ENCODE measurements around the gene MED16. TPM values are rescaled to one million over a fixed set of nuclear protein-coding genes. Genes with fewer than 3 reads are reported as not detected.

The MED16 gene
- total and polyA plus RNA-seq, 2 donors: 21.2 to 59.8 TPM

DNA sequence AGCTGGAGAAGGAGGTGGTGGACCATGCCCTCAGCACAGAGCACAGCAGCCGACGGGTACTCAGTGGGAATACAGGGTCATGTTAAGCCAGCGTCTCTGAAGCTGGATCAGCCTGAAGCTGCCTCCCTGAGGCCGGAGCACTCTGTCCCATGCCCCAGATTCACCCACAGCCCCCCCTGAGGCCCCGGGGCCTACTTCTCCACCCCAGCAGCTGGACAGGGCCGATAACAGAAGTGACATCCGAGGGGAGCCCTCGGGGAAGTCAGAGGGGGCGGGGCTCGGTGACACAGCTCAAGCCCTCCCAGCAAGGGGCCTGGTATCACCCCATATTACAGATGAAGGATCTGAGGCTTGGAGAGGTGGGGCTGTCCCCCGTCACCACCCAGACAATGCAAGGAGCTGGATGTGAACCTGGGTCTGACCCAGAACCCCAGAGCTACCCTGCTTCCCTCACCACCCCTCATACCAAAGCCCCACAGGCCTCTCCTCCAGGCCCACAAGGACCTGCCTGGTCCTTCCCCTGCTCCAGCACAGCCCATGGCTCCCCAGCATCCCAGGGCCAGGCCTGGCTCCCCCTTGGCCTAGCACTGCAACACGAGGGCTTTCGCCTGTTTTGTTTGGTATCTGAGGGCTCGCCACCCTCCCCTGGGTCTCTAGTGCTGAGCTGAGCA is 14.3 kb upstream of the MED16 start:
- no peak for DNase-seq (ENCODE audit: extremely low spot score)
- H3K4me1 ChIP-seq (ENCODE audit: insufficient read depth): no peaks in the 10 kb centered on the region
- H3K4me3 ChIP-seq (ENCODE audit: low read depth, low read length): no peak overlapping the region
- WGBS: 80% methylated on average over 14 of the region's 14 CpGs
- H3K27ac ChIP-seq (ENCODE audit: low read depth): no peak overlapping the region
- no peaks in the 10 kb centered on the region for H3K36me3 ChIP-seq (ENCODE audit: insufficient read depth)

DNA sequence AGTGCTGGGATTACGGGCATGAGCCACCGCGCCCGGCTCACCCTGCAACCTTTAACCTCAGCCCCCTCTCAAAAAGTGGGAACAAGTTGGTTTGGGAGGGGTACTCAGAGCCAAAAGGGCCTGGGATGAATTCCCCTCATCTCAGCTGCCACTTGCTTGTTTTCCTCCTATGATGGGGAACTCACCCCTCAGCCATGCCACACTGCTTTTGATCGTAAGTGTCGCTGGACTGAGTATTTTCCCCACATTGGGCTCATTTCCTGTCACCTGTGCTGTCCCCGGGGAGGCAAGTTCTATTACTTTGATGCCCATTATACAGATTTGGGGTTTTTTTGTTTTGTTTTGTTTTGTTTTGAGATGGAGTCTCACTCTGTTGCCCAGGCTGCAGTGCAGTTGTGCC is 13.5 kb upstream of the MED16 start:
- WGBS: 94% methylated on average over 7 of the region's 7 CpGs
- no peaks in the 10 kb centered on the region for H3K4me1 ChIP-seq (ENCODE audit: insufficient read depth)
- H3K4me3 ChIP-seq (ENCODE audit: low read depth, low read length): no peak overlapping the region
- no peak for DNase-seq (ENCODE audit: extremely low spot score)
- H3K36me3 ChIP-seq (ENCODE audit: insufficient read depth): no peaks in the 10 kb centered on the region
- no peak overlapping the region for H3K27ac ChIP-seq (ENCODE audit: low read depth)

DNA sequence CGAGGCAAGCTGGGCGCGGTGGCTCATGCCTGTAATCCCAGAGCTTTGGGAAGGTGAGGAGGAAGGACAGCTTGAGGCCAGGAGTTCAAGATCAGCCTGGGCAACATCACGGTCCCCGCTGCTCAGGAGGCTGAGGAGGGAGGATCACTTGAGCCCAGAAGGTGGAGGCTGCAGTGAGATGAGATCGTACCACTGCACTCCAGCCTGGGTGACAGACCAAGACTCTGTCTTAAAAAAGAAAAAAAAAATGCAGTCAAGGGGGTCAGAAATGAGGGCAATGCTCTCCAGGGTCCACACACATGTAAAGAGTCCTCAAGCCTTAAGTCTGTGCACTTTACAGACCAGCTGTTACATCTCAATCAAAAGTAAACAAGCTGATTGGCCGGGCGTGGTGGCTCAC is 11.6 kb upstream of the MED16 start:
- WGBS: 93% methylated on average over 8 of the region's 8 CpGs
- no peak overlapping the region for H3K27ac ChIP-seq (ENCODE audit: low read depth)

DNA sequence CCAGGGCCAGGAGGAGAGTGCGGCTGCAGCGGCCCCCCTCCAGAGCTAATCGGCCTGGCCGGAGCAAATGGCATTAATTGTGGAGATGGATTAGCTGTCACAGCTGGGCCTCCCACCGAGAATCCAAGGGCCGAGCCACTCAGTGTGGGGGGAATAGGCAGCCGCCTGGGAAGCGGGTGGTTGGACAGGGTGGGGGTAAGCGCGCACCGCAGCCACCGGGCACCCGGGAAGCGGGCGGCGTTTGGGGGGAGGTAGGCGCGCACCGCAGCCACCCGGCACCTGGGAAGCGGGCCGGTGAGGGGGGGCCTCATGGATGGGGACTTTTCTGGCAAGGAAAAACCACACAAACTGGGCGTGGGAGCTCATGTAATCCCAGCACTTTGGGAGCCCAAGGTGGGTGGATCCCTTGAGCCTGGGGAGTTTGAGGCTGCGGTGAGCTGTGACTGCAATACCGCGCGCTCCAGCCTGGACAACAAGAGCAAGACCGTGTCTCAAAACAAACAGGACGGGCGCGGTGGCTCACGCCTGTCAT is 10.3 kb upstream of the MED16 start:
- 45% methylated on average over 32 of the region's 32 CpGs for WGBS
- Histone ChIP-seq H3K4me1 (ENCODE audit: insufficient read depth) (no peaks in the 10 kb centered on the region), H3K27ac (ENCODE audit: low read depth) (no peak overlapping the region), H3K36me3 (ENCODE audit: insufficient read depth) (peaks cover 3% of the 10 kb centered on the region), H3K4me3 (ENCODE audit: low read depth, low read length) (no peak overlapping the region)
- no peak for DNase-seq (ENCODE audit: extremely low spot score)

More for the DNA sequence above, 11.6 kb upstream of the MED16 start:
- DNase-seq (ENCODE audit: extremely low spot score): no peak
- peaks cover 3% of the 10 kb centered on the region for H3K36me3 ChIP-seq (ENCODE audit: insufficient read depth)
- no peaks in the 10 kb centered on the region for H3K4me1 ChIP-seq (ENCODE audit: insufficient read depth)
- H3K4me3 ChIP-seq (ENCODE audit: low read depth, low read length): no peak overlapping the region

DNA sequence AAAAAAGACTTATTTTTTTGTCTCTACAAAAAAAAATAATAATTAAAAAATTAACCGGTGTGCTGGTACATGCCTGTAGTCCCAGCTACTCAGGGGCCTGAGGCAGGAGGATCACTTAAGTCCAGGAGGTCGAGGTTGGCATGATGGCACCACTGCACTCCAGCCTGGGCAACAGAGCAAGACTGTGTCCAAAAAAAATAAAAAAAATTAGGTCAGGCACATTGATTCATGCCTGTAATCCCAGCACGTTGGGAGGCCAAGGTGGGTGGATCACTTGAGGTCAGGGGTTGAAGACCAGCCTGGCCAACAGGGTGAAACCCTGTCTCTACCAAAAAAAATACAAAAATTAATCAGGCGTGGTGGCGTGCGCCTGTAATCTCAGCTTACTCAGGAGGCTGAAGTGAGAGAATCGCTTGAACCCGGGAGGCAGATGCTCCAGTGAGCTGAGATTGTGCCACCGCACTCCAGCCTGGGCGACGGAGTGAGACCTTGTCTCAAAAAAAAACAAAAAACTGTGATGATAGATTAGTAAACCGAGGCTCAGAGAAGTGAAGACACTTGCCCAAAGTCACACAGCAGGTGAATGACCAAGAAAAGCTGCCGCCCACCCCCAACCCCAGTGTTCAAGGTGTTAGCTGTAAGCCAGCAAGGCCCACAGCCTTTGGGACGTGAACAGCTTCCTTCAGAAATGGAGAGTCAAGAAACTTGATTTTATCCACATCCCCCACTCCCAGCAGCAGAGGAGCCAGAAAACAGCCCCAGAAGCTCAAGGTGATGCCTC is 9.6 kb upstream of the MED16 start:
- Histone ChIP-seq H3K4me1 (ENCODE audit: insufficient read depth) (no peaks in the 10 kb centered on the region), H3K4me3 (ENCODE audit: low read depth, low read length) (no peak overlapping the region), H3K27ac (ENCODE audit: low read depth) (no peak overlapping the region), H3K36me3 (ENCODE audit: insufficient read depth) (peaks cover 3% of the 10 kb centered on the region)
- WGBS: 90% methylated on average over 14 of the region's 14 CpGs
- no peak for DNase-seq (ENCODE audit: extremely low spot score)

DNA sequence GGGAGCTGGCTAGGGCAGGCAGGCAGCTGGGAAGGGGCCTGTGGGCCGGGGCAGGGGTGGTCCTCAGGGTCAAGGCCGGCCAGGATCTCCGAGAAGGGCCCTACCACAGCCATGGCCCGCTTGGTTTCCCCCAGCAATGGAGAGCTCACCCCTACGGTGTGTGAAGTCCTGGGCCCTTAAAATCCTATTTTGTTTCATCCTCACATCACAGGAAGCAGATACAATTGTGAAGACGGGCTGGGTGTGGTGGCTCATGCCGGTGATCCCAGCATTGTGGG is 9.0 kb upstream of the MED16 start:
- Histone ChIP-seq H3K4me3 (ENCODE audit: low read depth, low read length) (no peak overlapping the region), H3K27ac (ENCODE audit: low read depth) (no peak overlapping the region), H3K4me1 (ENCODE audit: insufficient read depth) (no peaks in the 10 kb centered on the region), H3K36me3 (ENCODE audit: insufficient read depth) (peaks cover 3% of the 10 kb centered on the region)
- no peak for DNase-seq (ENCODE audit: extremely low spot score)
- WGBS: 85% methylated on average over 7 of the region's 7 CpGs

DNA sequence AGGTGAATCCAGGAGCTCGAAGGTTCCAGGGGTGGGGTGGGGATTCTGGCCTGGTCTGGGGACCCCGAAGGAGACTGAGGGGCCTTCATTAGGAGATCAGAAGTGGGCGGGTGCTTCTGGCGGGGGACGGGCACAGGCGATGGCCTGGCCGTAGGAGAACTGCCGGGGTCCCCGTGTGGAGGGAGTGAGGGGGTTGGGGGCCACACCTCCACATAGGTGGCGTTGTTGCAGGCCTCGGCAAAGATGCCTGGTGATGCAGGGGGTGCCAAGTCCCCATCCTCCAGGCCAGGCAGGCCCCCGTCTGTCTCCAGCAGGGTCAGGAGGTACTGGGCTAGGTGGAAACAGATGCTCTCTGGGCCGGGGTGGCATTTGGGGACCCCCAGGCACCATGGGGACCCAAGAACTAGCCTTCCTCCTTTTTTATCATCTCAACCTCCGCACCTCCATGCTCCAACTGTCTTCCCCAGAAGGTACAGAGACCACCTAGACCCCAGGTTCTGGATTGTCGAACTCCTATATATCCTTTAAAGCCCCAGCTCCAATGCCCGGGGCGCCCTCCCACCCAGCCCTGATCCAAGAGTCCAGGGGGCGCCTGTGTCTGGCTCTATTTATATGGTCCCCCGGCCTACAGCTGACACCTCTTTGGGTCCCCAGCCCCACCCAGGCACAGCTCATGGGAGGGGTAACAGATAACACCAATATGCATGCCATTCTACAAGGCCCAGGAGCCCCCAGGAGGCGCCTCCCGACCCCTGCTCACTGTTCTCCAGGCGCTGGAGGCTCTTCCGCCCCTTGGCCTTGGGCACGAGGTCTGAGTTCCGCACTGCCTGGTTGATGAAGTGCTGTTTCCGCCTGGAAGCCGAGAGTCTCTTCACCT is 8.5 kb upstream of the MED16 start:
- H3K4me3 ChIP-seq (ENCODE audit: low read depth, low read length): no peak overlapping the region
- H3K36me3 ChIP-seq (ENCODE audit: insufficient read depth): peaks cover 3% of the 10 kb centered on the region
- DNase-seq (ENCODE audit: extremely low spot score): no peak
- WGBS: 93% methylated on average over 27 of the region's 27 CpGs
- H3K27ac ChIP-seq (ENCODE audit: low read depth): no peak overlapping the region
- no peaks in the 10 kb centered on the region for H3K4me1 ChIP-seq (ENCODE audit: insufficient read depth)

DNA sequence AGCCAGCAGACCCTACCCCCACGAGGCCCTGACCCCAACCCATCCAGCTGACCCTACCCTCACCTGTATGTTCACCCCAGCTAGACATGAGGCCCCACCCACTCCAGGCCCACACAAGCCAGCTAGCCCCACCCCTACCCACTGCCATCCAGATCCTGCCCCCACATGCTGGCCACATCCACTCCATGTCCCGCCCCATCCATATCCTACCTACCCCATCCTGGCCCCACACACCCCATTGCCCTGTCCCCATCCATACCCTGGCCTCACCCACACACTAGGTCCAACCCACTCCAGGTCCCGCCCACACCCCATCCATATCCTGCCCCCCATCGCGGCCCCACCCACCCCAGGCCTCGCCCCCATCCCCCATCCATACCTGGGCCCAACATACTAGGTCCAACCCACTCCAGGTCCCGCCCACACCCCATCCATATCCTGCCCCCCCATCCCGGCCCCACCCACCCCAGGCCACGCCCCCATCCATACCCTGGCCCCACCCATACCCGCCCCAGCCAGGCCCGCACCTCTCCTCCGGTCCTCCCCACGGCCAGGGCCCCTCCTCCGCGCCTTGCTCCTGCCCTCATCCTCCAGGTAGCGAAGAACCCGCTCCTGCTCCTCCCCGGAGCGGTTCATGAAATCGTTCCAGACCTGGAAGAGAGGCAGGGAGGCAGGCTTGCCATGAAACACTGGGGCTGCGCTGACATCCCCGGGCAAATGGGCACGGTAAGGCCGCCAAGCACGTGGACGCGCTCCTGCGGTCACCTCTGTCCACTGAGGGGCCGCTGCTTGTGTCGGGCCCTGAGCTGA is 7.5 kb upstream of the MED16 start:
- Histone ChIP-seq H3K4me3 (ENCODE audit: low read depth, low read length) (no peak overlapping the region), H3K4me1 (ENCODE audit: insufficient read depth) (no peaks in the 10 kb centered on the region), H3K36me3 (ENCODE audit: insufficient read depth) (peaks cover 3% of the 10 kb centered on the region), H3K27ac (ENCODE audit: low read depth) (no peak overlapping the region)
- 83% methylated on average over 30 of the region's 30 CpGs for WGBS
- DNase-seq (ENCODE audit: extremely low spot score): no peak

DNA sequence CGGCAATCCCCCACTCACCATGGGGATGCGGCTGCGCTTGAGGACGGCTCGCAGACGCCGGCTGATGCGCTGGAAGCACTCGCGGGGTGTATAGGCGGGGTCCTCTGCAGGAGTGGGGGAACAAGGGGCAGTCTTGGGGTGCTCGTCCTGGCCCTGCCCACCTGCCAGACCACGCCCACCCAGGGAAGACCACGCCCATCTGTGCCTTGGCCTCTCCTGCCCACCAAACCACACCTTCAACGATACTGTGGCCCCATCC is 7.0 kb upstream of the MED16 start:
- H3K36me3 ChIP-seq (ENCODE audit: insufficient read depth): peaks cover 3% of the 10 kb centered on the region
- DNase-seq (ENCODE audit: extremely low spot score): no peak
- H3K4me3 ChIP-seq (ENCODE audit: low read depth, low read length): no peak overlapping the region
- WGBS: 92% methylated on average over 15 of the region's 15 CpGs
- no peaks in the 10 kb centered on the region for H3K4me1 ChIP-seq (ENCODE audit: insufficient read depth)
- H3K27ac ChIP-seq (ENCODE audit: low read depth): no peak overlapping the region

DNA sequence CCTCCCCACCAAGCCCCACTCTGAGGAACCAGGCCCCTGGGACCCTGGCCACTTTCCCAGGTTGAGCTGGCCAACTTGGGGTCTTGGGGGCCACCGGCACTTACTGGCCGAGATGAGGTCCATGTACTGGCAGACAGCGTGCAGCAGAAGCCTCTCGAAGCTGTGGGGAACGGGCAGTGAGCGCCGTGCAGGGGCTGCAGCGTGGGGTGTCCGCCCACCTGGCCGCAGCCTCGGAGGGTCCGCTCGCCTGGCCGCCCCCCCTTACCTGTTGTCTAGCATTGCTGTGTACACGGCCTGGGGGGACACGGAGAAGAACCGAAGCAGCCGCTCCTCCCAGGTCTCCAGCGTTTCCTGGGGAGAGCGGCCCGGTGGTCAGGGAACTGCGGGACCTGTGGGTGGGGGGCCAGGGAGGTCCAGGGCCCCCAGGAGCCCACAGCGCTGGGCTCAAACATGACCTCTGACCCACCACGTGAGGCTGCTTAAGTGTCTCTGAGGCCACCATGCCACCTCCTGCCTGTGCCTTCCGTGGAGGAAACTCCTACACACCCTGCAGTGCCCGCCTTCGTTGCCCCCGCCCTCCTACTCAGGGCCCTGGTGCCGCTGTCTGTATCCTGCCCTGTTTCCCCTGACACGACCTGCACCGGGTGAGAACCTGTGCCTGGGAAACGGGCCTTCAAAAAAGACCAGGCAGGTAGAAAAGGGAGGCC is 6.5 kb upstream of the MED16 start:
- Histone ChIP-seq H3K36me3 (ENCODE audit: insufficient read depth) (peaks cover 3% of the 10 kb centered on the region), H3K27ac (ENCODE audit: low read depth) (no peak overlapping the region), H3K4me3 (ENCODE audit: low read depth, low read length) (no peak overlapping the region), H3K4me1 (ENCODE audit: insufficient read depth) (no peaks in the 10 kb centered on the region)
- 90% methylated on average over 32 of the region's 32 CpGs for WGBS
- no peak for DNase-seq (ENCODE audit: extremely low spot score)

DNA sequence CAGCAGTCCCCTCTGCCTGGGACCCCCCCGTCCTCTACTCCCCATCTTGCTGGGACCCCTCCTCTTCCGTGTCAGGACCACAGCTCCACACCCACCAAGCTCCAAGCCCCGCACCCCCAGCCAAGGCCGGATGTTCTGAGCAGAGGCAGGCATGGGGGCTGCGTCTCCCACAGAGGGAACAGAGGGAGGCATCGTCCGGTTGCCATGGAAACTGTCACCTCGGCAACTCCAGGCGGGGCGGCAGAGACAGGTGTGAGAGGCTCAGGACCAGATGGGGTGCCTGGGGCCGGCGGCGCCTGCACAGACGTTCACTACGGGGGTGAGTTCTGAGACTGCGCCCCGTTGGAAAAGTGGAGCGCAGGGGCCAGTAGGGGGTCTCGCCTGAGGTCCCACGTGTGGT is 5.7 kb upstream of the MED16 start:
- DNase-seq (ENCODE audit: extremely low spot score): no peak
- H3K4me3 ChIP-seq (ENCODE audit: low read depth, low read length): no peak overlapping the region
- no peak overlapping the region for H3K27ac ChIP-seq (ENCODE audit: low read depth)
- H3K4me1 ChIP-seq (ENCODE audit: insufficient read depth): no peaks in the 10 kb centered on the region
- peaks cover 3% of the 10 kb centered on the region for H3K36me3 ChIP-seq (ENCODE audit: insufficient read depth)
- WGBS: 77% methylated on average over 20 of the region's 20 CpGs

DNA sequence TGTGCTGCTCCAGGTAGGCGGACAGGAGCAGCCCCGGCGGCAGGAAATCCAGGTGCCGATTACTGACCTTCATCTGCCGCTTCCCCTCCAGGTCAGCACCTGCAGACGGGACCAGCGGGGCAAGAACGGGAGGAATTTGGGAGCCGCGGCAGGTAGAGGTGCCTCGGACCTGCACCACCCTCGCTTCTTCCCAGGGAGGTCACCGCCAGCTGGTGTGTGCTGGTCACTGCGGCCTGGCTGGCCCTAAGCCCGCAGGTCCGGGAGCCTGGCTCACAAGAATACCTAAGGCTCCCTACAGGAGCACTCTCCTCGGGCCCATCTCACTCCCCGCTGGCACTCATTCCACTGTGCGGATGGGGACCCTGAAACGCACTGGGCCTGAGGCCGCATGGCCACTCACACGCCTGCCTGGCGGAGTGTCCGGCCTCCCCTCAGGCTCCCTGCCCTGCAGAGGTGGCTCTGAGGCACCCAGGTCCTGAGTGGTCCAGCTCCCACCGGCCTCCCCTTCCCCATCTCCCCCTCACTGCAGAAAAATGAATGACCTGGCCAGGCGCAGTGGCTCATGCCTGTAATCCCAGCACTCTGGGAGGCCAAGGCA is 4.6 kb upstream of the MED16 start:
- Histone ChIP-seq H3K4me1 (ENCODE audit: insufficient read depth) (no peaks in the 10 kb centered on the region), H3K27ac (ENCODE audit: low read depth) (no peak overlapping the region), H3K36me3 (ENCODE audit: insufficient read depth) (peaks cover 3% of the 10 kb centered on the region), H3K4me3 (ENCODE audit: low read depth, low read length) (no peak overlapping the region)
- WGBS: 91% methylated on average over 26 of the region's 26 CpGs
- no peak for DNase-seq (ENCODE audit: extremely low spot score)
